Prostate gland (tissue), 2 donors: ENCODE measurements around the gene NELFB. TPM values are rescaled to one million over a fixed set of nuclear protein-coding genes. Genes with fewer than 3 reads are reported as not detected.

Source experiments
- DNase-seq: peaks from one replicate; pipeline ENCODE4 v3.0.0-alpha.2; 2019; ENCODE audit warnings: low spot score
- H3K27ac ChIP-seq, 2 donors: fragments of 200-600 bp; sonication (generic); 2 replicates each; pipeline ENCODE4 v1.5.1; 2017 to 2019
- H3K27me3 ChIP-seq: fragments of 200-600 bp; sonication (generic); replicated peaks from 2 replicates; pipeline ENCODE4 v1.5.1; 2019; ENCODE audit not compliant: insufficient read depth
- H3K36me3 ChIP-seq, 2 donors: fragments of 200-600 bp; sonication (generic); 1 replicate in 1 of 2; 2 replicates in 1 of 2; pipeline versions ENCODE4 v1.5.1 to v1.8.1; 2017 to 2019
- H3K4me1 ChIP-seq: fragments of 200-600 bp; sonication (generic); replicated peaks from 2 replicates; pipeline ENCODE4 v1.5.1; 2019
- H3K4me3 ChIP-seq, 2 donors: fragments of 200-600 bp; sonication (generic); 2 replicates each; pipeline ENCODE4 v1.5.1; 2017 to 2019
- H3K9me3 ChIP-seq: fragments of 200-600 bp; sonication (generic); 2 replicates; pipeline ENCODE4 v1.5.1; 2017
- CTCF ChIP-seq, 4 experiments: fragments of 200-600 bp in 2 of 4; fragments of 450-650 bp in 2 of 4; sonication (generic) in 2 of 4; IDR thresholded peaks; 1 replicate in 3 of 4; 2 replicates in 1 of 4; pipeline ENCODE4 v1.5.1; 2016 to 2019; ENCODE audit warnings: antibody characterized with exemption in 4 of 4, mild to moderate bottlenecking in 2 of 4, moderate library complexity in 2 of 4
- POLR2A ChIP-seq: fragments of 450-650 bp; IDR thresholded peaks from one replicate; pipeline ENCODE4 v1.6.1; 2016; ENCODE audit warnings: antibody characterized with exemption, mild to moderate bottlenecking
- POLR2AphosphoS5 ChIP-seq: sonication (generic); formaldehyde crosslinking; IDR thresholded peaks from one replicate; pipeline ENCODE4 v1.6.1; 2017; ENCODE audit warnings: antibody characterized with exemption
- WGBS: methylation state at CpG from one replicate; pipeline ENCODE4 v1.1.5; 2018; 5-methylcytosine and 5-hydroxymethylcytosine counted together
- intact Hi-C: fragments of 100-400 bp; cut with DNase I; formaldehyde crosslinking; loops from one replicate; pipeline ENCODE4 v1.14.2; 2022
- total RNA-seq, 2 donors: library from RNA; depleted of rRNA; stranded (reverse); fragments of >200 nt; gene quantifications; one replicate each; pipeline ENCODE4 v1.1.0, GENCODE V29; 2016

Gene NELFB
- total RNA-seq, 2 donors from 2014 or later: 44.9 to 82.1 TPM

- Histone ChIP-seq H3K27ac (peak overlapping the region; percentile 72 to 79), H3K36me3 (no peaks in the 10 kb centered on the region)
- WGBS: 41% methylated on average over 35 of the region's 36 CpGs
Observed at GRCh38 chr9:137217276-137218211, 37.6 kb upstream of the NELFB start.

GRCh38 chr9:137218212-137218753 lies 36.8 kb upstream of the NELFB start:
- intact Hi-C loops: no loop called here
- H3K27me3 ChIP-seq: no peaks in the 10 kb centered on the region
- H3K36me3 ChIP-seq: no peaks in the 10 kb centered on the region
- no peak for DNase-seq
- peak overlapping the region in 1 of 2 donors; percentile 32 for H3K4me3 ChIP-seq
- no peak for TF ChIP-seq POLR2A
- no peak for TF ChIP-seq CTCF (IDR thresholded peaks at IDR 0.05)
- TF ChIP-seq POLR2AphosphoS5: no peak
- H3K27ac ChIP-seq: peak overlapping the region; percentile 72 to 79
- H3K9me3 ChIP-seq: no peaks in the 10 kb centered on the region
- WGBS: 89% methylated on average over 30 of the region's 30 CpGs
- H3K4me1 ChIP-seq: peaks cover 5% of the 10 kb centered on the region

More at GRCh38 chr9:137217276-137218211, 37.6 kb upstream of the NELFB start:
- Histone ChIP-seq H3K27me3 (no peaks in the 10 kb centered on the region), H3K9me3 (no peaks in the 10 kb centered on the region), H3K4me1 (peaks cover 5% of the 10 kb centered on the region), H3K4me3 (peak overlapping the region; percentile 20 to 32)
- peak; percentile 91 for DNase-seq
- intact Hi-C loops: no loop called here
- TF ChIP-seq POLR2A: peak; percentile 82
- TF ChIP-seq CTCF (IDR thresholded peaks at IDR 0.05): peak in 2 of 4 experiments; percentile 39 to 56
- peak; percentile 90 for TF ChIP-seq POLR2AphosphoS5

GRCh38 chr9:137218754-137219271 lies 36.3 kb upstream of the NELFB start:
- intact Hi-C loops: no loop called here
- Histone ChIP-seq H3K27ac (peak overlapping the region in 1 of 2 donors; percentile 72), H3K4me3 (no peak overlapping the region), H3K9me3 (no peaks in the 10 kb centered on the region), H3K27me3 (no peaks in the 10 kb centered on the region), H3K36me3 (no peaks in the 10 kb centered on the region), H3K4me1 (peaks cover 5% of the 10 kb centered on the region)
- WGBS: 84% methylated on average over 12 of the region's 12 CpGs
- TF ChIP-seq POLR2A (no peak), CTCF (IDR thresholded peaks at IDR 0.05) (no peak), POLR2AphosphoS5 (no peak)
- no peak for DNase-seq

GRCh38 chr9:137219757-137220316 lies 35.3 kb upstream of the NELFB start:
- Histone ChIP-seq H3K4me3 (no peak overlapping the region), H3K4me1 (peaks cover 5% of the 10 kb centered on the region), H3K27me3 (no peaks in the 10 kb centered on the region), H3K9me3 (no peaks in the 10 kb centered on the region), H3K27ac (no peak overlapping the region), H3K36me3 (no peaks in the 10 kb centered on the region)
- intact Hi-C loops: no loop called here
- TF ChIP-seq POLR2AphosphoS5 (no peak), POLR2A (no peak), CTCF (IDR thresholded peaks at IDR 0.05) (no peak)
- DNase-seq: no peak
- 88% methylated on average over 9 of the region's 10 CpGs for WGBS
